Keratinocyte (primary cell): ENCODE data around the gene PAX1. TPM values are rescaled to one million over a fixed set of nuclear protein-coding genes. Genes with fewer than 3 reads are reported as not detected.

Experiments
- DNase-seq: peaks from one replicate; pipeline ENCODE4 v3.0.0-alpha.2; 2011; ENCODE audit warnings: low read depth, missing footprints, low spot score
- FAIRE-seq: peaks from 2 replicates; lab custom pipeline; 2011; peaks lifted over from hg19 to GRCh38; lab: Jason Lieb, UNC
- H2AFZ ChIP-seq: 2 replicates; pipeline ENCODE4 v1.6.0; 2012; ENCODE audit warnings: low read length, control low read depth, inconsistent platforms; ENCODE audit not compliant: control insufficient read depth
- H3K27ac ChIP-seq: 2 replicates; pipeline ENCODE4 v1.5.1; 2011; ENCODE audit warnings: low read length; ENCODE audit not compliant: control insufficient read depth, insufficient read depth
- H3K27me3 ChIP-seq: 3 replicates; pipeline ENCODE4 v1.6.0; 2011; ENCODE audit warnings: low read length; ENCODE audit not compliant: control insufficient read depth, insufficient read depth; ENCODE audit errors: extremely low read depth
- H3K36me3 ChIP-seq, 2 experiments: 2 replicates in 1 of 2; 3 replicates in 1 of 2; pipeline ENCODE4 v1.5.1; 2011; ENCODE audit warnings: low read length in 2 of 2, mild to moderate bottlenecking in 1 of 2; ENCODE audit not compliant: control insufficient read depth in 2 of 2, insufficient read depth in 2 of 2; ENCODE audit errors: extremely low read depth in 1 of 2
- H3K4me1 ChIP-seq: 3 replicates; pipeline ENCODE4 v1.5.1; 2011; ENCODE audit warnings: low read length; ENCODE audit not compliant: control insufficient read depth, insufficient read depth; ENCODE audit errors: extremely low read depth
- H3K4me2 ChIP-seq: 3 replicates; pipeline ENCODE4 v1.6.0; 2011; ENCODE audit warnings: low read depth, low read length; ENCODE audit not compliant: control insufficient read depth, insufficient read depth; ENCODE audit errors: extremely low read depth
- H3K4me3 ChIP-seq, 3 experiments: fragments of 200-600 bp in 1 of 3; sonication (generic) in 1 of 3; 2 replicates in 2 of 3; 3 replicates in 1 of 3; pipeline ENCODE4 v1.5.1; 2011 to 2016; ENCODE audit warnings: low read length in 3 of 3, mild to moderate bottlenecking in 3 of 3, control low read depth in 2 of 3, inconsistent platforms in 1 of 3, low read depth in 1 of 3, mixed read lengths in 1 of 3, mixed run types in 1 of 3, moderate library complexity in 1 of 3; ENCODE audit not compliant: control insufficient read depth in 2 of 3, insufficient read depth in 2 of 3; ENCODE audit errors: extremely low read depth in 1 of 3
- H3K79me2 ChIP-seq: 2 replicates; pipeline ENCODE4 v1.6.0; 2012; ENCODE audit warnings: low read length; ENCODE audit not compliant: control insufficient read depth, insufficient read depth
- H3K9ac ChIP-seq: 3 replicates; pipeline ENCODE4 v1.6.0; 2011; ENCODE audit warnings: low read length; ENCODE audit not compliant: control insufficient read depth, insufficient read depth; ENCODE audit errors: extremely low read depth
- H3K9me1 ChIP-seq: 3 replicates; pipeline ENCODE4 v1.6.0; 2011; ENCODE audit warnings: low read length; ENCODE audit not compliant: control insufficient read depth, insufficient read depth; ENCODE audit errors: extremely low read depth
- H3K9me3 ChIP-seq: 2 replicates; pipeline ENCODE4 v1.5.1; 2012; ENCODE audit warnings: low read depth, low read length; ENCODE audit not compliant: control insufficient read depth
- H4K20me1 ChIP-seq: 3 replicates; pipeline ENCODE4 v1.6.0; 2011; ENCODE audit warnings: low read length; ENCODE audit not compliant: control insufficient read depth, insufficient read depth; ENCODE audit errors: extremely low read depth
- EZH2 ChIP-seq: IDR thresholded peaks from one replicate; pipeline ENCODE4 v1.6.1; 2012; ENCODE audit warnings: inconsistent platforms, mild to moderate bottlenecking, low read length, moderate library complexity
- dilution Hi-C: fragments of 300-500 bp; cut with MboI; formaldehyde crosslinking; loops from one replicate; pipeline ENCODE4 v1.7.0; 2020; ENCODE audit warnings: low sequenced_read_pairs; ENCODE audit not compliant: extremely low pct_ligation_motif_present
- polyA plus RNA-seq, 5 experiments: library from polyadenylated mRNA; depleted of rRNA in 3 of 5; stranded (reverse) in 3 of 5; stranded (forward) in 1 of 5; unstranded in 1 of 5; fragments of >200 nt; gene quantifications; 1 replicate in 1 of 5; 2 replicates in 3 of 5; 3 replicates in 1 of 5; pipeline versions ENCODE4 v1.2.1 to v1.2.3, GENCODE V29; 2011 to 2012; ENCODE audit warnings: missing spikeins in 2 of 5, low read depth in 1 of 5, low replicate concordance in 1 of 5
- TF ChIP-seq, protein P1 (sequence below), 3 experiments: IDR thresholded peaks in 1 of 3; conservative IDR thresholded peaks in 1 of 3; optimal IDR thresholded peaks in 1 of 3; 2 replicates in 2 of 3; 3 replicates in 1 of 3; pipeline versions ENCODE3 to v1.5.1; 2011; ENCODE audit warnings: low read length in 3 of 3, mild to moderate bottlenecking in 3 of 3, moderate library complexity in 2 of 3, control low read depth in 1 of 3, inconsistent platforms in 1 of 3; ENCODE audit not compliant: insufficient read depth in 2 of 3; ENCODE audit errors: extremely low read depth in 1 of 3

Gene PAX1
- polyA plus RNA-seq, 1 donor (not counting 4 experiments of a cell fraction or from before 2014, with no cell fraction given), result not detected

- FAIRE-seq (no peak), DNase-seq (no peak)
- Histone ChIP-seq H3K9ac (no peak overlapping the region), H3K4me1 (no peaks in the 10 kb centered on the region), H3K9me1 (no peaks in the 10 kb centered on the region), H3K27ac (no peak overlapping the region), H3K4me2 (no peak overlapping the region), H3K27me3 (no peaks in the 10 kb centered on the region), H2AFZ (no peak overlapping the region), H4K20me1 (no peaks in the 10 kb centered on the region), H3K4me3 (no peak overlapping the region), H3K79me2 (no peaks in the 10 kb centered on the region), H3K9me3 (no peaks in the 10 kb centered on the region), H3K36me3 (no peaks in the 10 kb centered on the region)
- TF ChIP-seq, protein P1, sequence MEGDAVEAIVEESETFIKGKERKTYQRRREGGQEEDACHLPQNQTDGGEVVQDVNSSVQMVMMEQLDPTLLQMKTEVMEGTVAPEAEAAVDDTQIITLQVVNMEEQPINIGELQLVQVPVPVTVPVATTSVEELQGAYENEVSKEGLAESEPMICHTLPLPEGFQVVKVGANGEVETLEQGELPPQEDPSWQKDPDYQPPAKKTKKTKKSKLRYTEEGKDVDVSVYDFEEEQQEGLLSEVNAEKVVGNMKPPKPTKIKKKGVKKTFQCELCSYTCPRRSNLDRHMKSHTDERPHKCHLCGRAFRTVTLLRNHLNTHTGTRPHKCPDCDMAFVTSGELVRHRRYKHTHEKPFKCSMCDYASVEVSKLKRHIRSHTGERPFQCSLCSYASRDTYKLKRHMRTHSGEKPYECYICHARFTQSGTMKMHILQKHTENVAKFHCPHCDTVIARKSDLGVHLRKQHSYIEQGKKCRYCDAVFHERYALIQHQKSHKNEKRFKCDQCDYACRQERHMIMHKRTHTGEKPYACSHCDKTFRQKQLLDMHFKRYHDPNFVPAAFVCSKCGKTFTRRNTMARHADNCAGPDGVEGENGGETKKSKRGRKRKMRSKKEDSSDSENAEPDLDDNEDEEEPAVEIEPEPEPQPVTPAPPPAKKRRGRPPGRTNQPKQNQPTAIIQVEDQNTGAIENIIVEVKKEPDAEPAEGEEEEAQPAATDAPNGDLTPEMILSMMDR (optimal IDR thresholded peaks at IDR 0.05 in 1 of 3, IDR thresholded peaks at IDR 0.05 in 1 of 3, conservative IDR thresholded peaks at IDR 0.05 in 1 of 3; ENCODE audit: extremely low read depth in 1 of 3, insufficient read depth in 2 of 3, low read length in 3 of 3), result no peak
- TF ChIP-seq EZH2, result no peak
- dilution Hi-C loops, result no loop called here
Measured at GRCh38 chr20:21762646-21763045, 57.2 kb downstream of the PAX1 start.

GRCh38 chr20:21767200-21767738 lies 61.8 kb downstream of the PAX1 start:
- Histone ChIP-seq H3K9me3 (no peaks in the 10 kb centered on the region), H3K4me1 (no peaks in the 10 kb centered on the region), H3K9me1 (no peaks in the 10 kb centered on the region), H3K4me3 (no peak overlapping the region), H3K27ac (no peak overlapping the region), H3K4me2 (no peak overlapping the region), H3K9ac (no peak overlapping the region), H3K79me2 (no peaks in the 10 kb centered on the region), H4K20me1 (no peaks in the 10 kb centered on the region), H2AFZ (no peak overlapping the region), H3K36me3 (no peaks in the 10 kb centered on the region), H3K27me3 (no peaks in the 10 kb centered on the region)
- DNase-seq (no peak), FAIRE-seq (no peak)
- no peak for TF ChIP-seq EZH2
- TF ChIP-seq, protein P1 (optimal IDR thresholded peaks at IDR 0.05 in 1 of 3, IDR thresholded peaks at IDR 0.05 in 1 of 3, conservative IDR thresholded peaks at IDR 0.05 in 1 of 3; ENCODE audit: extremely low read depth in 1 of 3, insufficient read depth in 2 of 3, low read length in 3 of 3), result no peak
- dilution Hi-C loops, result no loop called here
